Adrenal gland (tissue), 5 donors: ENCODE measurements around the gene GRAP2.

Experiments used
- POLR2A ChIP-seq, 2 donors: fragments of 450-650 bp; IDR thresholded peaks; one replicate each; pipeline ENCODE4 v1.6.1; 2017; ENCODE audit warnings: antibody characterized with exemption in 2 of 2, mild to moderate bottlenecking in 2 of 2, moderate library complexity in 1 of 2
- TF ChIP-seq, protein P1 (sequence below), 6 experiments: fragments of 450-650 bp in 4 of 6; fragments of 200-600 bp in 2 of 6; sonication (generic) in 1 of 6; IDR thresholded peaks; 1 replicate in 5 of 6; 2 replicates in 1 of 6; pipeline versions ENCODE4 v1.5.1 to v1.8.0; 2016 to 2021; ENCODE audit warnings: antibody characterized with exemption in 6 of 6, mild to moderate bottlenecking in 2 of 6, moderate library complexity in 1 of 6
- donor health status: DM: no; HTN: no; CAD: no.

DNA sequence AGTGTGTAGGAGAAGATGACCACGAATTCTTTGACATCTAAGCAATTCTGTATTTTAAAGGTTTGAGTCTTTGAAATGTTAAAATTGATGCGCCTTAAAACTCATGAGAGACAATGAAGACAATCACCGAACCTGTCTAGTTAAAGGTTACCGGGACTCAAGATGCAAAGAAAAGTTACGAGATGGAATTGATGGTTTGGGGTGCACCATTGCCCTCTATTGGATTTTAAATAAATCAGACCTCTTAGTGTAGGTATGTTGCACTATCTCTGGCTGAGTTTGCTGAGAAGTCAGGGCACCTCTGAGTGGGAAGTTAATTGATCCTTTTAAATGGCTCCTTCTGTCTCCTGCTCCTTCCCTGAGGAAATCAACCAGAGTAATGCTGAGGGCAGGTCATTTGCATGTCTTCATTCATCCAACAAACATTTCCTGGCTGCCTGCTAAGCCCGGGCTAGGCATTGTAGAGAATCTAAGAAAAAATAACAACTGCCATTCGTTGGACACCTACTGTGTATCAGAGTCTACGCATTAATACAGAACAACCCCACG, 39.9 kb downstream of the GRAP2 start:
- TF ChIP-seq, protein P1, sequence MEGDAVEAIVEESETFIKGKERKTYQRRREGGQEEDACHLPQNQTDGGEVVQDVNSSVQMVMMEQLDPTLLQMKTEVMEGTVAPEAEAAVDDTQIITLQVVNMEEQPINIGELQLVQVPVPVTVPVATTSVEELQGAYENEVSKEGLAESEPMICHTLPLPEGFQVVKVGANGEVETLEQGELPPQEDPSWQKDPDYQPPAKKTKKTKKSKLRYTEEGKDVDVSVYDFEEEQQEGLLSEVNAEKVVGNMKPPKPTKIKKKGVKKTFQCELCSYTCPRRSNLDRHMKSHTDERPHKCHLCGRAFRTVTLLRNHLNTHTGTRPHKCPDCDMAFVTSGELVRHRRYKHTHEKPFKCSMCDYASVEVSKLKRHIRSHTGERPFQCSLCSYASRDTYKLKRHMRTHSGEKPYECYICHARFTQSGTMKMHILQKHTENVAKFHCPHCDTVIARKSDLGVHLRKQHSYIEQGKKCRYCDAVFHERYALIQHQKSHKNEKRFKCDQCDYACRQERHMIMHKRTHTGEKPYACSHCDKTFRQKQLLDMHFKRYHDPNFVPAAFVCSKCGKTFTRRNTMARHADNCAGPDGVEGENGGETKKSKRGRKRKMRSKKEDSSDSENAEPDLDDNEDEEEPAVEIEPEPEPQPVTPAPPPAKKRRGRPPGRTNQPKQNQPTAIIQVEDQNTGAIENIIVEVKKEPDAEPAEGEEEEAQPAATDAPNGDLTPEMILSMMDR (IDR thresholded peaks at IDR 0.05): no peak
- TF ChIP-seq POLR2A (IDR thresholded peaks at IDR 0.05): no peak
